HG03354 (cell line): ENCODE data around the gene GM2A.
"Not testable (repeated sequence)": the region's sequence is repeated elsewhere in the genome, so short reads cannot be mapped to it uniquely, and the experiment has no call there.

Experiments
- ATAC-seq: cut with Tn5 transposase; IDR thresholded peaks from one replicate; pipeline ENCODE4 v1.9.1; 2021; ENCODE audit warnings: mild to moderate bottlenecking; ENCODE audit not compliant: unreplicated experiment, poor library complexity, severe bottlenecking

GM2A gene

GRCh38 chr5:151249281-151249680 lies 3.7 kb upstream of the GM2A start:
- no peak for ATAC-seq

GRCh38 chr5:151250346-151251000 lies 2.5 kb upstream of the GM2A start:
- ATAC-seq, result no peak

- ATAC-seq, result no peak
Measured at GRCh38 chr5:151251001-151251551, 1.9 kb upstream of the GM2A start.

- no peak for ATAC-seq
Measured at GRCh38 chr5:151251621-151252020, 1.4 kb upstream of the GM2A start.

GRCh38 chr5:151253605-151253950 lies 593 bp downstream of the GM2A start:
- ATAC-seq, result no peak

- no peak for ATAC-seq
Measured at GRCh38 chr5:151254556-151254955, 1.6 kb downstream of the GM2A start.

GRCh38 chr5:151254990-151255389 lies 2.0 kb downstream of the GM2A start:
- ATAC-seq, result not testable (repeated sequence)

GRCh38 chr5:151255621-151256286 lies 2.8 kb downstream of the GM2A start:
- peak; percentile 45 for ATAC-seq

GRCh38 chr5:151257731-151258181 lies 4.8 kb downstream of the GM2A start:
- ATAC-seq, result peak; percentile 30

- ATAC-seq, result no peak
Measured at GRCh38 chr5:151258201-151258611, 5.2 kb downstream of the GM2A start.

- ATAC-seq, result no peak
Measured at GRCh38 chr5:151258816-151259215, 5.8 kb downstream of the GM2A start.

GRCh38 chr5:151259931-151260330 lies 6.9 kb downstream of the GM2A start:
- ATAC-seq, result no peak

GRCh38 chr5:151262532-151262931 lies 9.5 kb downstream of the GM2A start:
- no peak for ATAC-seq

- ATAC-seq, result peak; percentile 69
Measured at GRCh38 chr5:151264113-151264512, 11.1 kb downstream of the GM2A start.

- no peak for ATAC-seq
Measured at GRCh38 chr5:151267491-151268260, 14.7 kb downstream of the GM2A start.

- peak; percentile 91 for ATAC-seq
Measured at GRCh38 chr5:151270599-151270998, 17.6 kb downstream of the GM2A start.

GRCh38 chr5:151271336-151271735 lies 18.4 kb downstream of the GM2A start:
- no peak for ATAC-seq

GRCh38 chr5:151274666-151275065 lies 21.7 kb downstream of the GM2A start:
- no peak for ATAC-seq

GRCh38 chr5:151275803-151276202 lies 22.8 kb downstream of the GM2A start:
- no peak for ATAC-seq

GRCh38 chr5:151278845-151279244 lies 25.9 kb downstream of the GM2A start:
- ATAC-seq, result no peak

- no peak for ATAC-seq
Measured at GRCh38 chr5:151280443-151280842, 27.5 kb downstream of the GM2A start.
